ENCODE results near the gene ZNF655. TPM values are rescaled to one million over a fixed set of nuclear protein-coding genes. Genes with fewer than 3 reads are reported as not detected.

Gene ZNF655
- total and polyA plus RNA-seq, 11 donors, result 26.8 to 48.0 (median 32.8) TPM

DNA sequence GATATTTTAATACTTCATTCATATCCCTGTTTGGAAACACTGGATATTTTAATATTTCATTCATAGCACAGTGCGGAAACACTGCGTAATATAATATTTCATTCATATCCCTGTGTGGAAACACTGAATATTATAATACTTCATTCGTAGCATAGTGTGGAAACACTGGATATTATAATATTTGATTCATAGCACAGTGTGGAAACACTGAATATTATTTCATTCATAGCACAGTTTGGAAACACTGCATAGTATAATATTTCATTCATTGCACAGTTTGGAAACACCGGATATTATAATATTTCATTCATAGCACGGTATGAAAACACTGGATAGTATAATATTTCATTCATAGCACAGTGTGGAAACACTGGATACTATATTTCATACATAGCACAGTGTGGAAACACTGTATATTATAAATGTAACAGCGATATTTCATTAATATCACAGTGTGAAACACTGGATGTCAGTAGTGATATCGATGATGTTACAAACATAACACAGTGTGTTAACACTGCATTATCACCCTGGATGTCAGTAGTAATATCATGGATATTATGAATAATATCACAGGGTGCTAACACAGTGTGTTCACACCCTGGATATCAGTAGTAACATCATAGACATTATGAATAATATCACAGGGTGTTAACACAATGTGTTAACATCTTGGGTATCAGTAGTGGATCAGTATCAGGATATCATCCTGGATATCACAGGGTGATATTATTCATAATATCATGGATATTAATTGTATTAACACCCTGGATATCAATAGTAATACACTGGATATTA lies 36.7 kb downstream of the ZNF655 start:
- Histone ChIP-seq H3K4me3 (no peak overlapping the region), H3K27ac (no peak overlapping the region), H3K9me3 (no peaks in the 10 kb centered on the region), H3K4me1 (no peaks in the 10 kb centered on the region), H3K36me3 (no peaks in the 10 kb centered on the region), H3K27me3 (no peaks in the 10 kb centered on the region)
- WGBS, 4 donors, result 80 to 83% (median 80%) methylated on average over 7 of the region's 7 CpGs
- no peak for DNase-seq
- intact Hi-C loops (cut with DNase I), result no loop called here
- no peak for ATAC-seq
- TF ChIP-seq, protein P1, sequence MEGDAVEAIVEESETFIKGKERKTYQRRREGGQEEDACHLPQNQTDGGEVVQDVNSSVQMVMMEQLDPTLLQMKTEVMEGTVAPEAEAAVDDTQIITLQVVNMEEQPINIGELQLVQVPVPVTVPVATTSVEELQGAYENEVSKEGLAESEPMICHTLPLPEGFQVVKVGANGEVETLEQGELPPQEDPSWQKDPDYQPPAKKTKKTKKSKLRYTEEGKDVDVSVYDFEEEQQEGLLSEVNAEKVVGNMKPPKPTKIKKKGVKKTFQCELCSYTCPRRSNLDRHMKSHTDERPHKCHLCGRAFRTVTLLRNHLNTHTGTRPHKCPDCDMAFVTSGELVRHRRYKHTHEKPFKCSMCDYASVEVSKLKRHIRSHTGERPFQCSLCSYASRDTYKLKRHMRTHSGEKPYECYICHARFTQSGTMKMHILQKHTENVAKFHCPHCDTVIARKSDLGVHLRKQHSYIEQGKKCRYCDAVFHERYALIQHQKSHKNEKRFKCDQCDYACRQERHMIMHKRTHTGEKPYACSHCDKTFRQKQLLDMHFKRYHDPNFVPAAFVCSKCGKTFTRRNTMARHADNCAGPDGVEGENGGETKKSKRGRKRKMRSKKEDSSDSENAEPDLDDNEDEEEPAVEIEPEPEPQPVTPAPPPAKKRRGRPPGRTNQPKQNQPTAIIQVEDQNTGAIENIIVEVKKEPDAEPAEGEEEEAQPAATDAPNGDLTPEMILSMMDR (IDR thresholded peaks at IDR 0.05), result no peak
- no peak for TF ChIP-seq POLR2A (IDR thresholded peaks at IDR 0.05)

DNA sequence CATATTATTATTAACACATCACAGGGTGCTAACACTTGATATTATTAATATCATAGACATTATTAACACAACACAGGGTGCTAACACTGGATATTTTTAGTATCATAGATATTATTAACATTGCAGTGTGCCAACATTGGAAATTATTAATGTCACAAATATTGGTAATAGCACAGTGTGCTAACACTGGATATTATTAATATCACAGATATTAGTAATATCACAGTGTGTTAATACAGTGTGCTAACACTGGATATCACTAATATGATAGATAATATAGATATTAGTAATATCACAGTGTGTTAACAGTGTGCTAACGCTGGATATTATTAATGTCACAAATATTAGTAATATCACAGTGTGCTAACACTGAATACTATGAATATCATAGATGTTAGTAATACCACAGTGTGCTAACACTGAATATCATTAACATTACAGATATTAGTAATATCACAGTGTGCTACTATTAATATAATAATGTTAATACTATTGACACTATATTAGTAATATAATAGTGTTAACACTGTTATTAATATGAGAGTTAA lies 38.0 kb downstream of the ZNF655 start:
- no peak overlapping the region for H3K27ac ChIP-seq
- TF ChIP-seq, protein P1 (IDR thresholded peaks at IDR 0.05), result no peak
- no peak for TF ChIP-seq POLR2A (IDR thresholded peaks at IDR 0.05)
- H3K9me3 ChIP-seq, result no peaks in the 10 kb centered on the region
- WGBS, 4 donors, result 86 to 99% (median 90%) methylated on average over 1 of the region's 1 CpG
- no peaks in the 10 kb centered on the region for H3K27me3 ChIP-seq
- ATAC-seq, result no peak
- intact Hi-C loops (cut with DNase I), result no loop called here
- H3K4me3 ChIP-seq, result no peak overlapping the region
- no peaks in the 10 kb centered on the region for H3K36me3 ChIP-seq
- no peak for DNase-seq
- H3K4me1 ChIP-seq, result no peaks in the 10 kb centered on the region

DNA sequence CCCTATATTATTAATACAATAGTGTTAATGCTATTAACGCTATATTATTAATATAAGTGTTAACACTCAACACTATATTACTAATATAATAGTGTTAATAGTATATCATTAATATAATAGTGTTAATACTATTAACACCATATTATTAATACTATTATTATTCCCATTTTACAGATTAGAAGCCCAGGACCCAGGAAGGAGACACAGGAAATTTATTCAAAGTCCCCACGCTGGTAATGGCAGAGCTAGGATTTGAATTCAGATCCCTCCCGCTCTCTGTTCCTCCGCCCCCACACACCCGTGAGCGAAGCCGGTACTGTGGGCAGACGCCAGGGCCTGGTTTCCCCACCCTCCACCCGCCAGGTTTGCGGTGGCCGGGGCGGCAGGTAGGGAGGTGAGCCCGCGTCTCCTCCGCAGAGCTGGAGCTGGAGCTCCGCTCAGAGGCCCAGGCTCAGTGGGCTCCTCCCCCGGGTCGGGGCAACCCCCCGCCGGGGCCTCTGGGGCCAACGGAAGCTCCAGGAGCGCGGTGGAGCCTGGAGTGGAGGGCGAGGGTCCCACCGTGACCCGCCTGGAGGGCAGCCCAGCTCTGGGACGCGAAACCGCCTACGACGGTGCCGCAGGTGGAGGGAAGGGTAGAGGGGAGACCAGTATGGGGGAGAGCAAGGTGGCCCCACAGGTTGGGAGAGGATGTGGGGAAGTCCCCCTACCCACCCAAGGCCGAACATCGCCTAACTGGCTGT lies 39.5 kb downstream of the ZNF655 start, which contains the start of gene TMEM225B:
TMEM225B (plus strand) TSS at position 506 of the 740 bp plus-strand sequence. CDS start 6,122 bp downstream, outside the sequence.
- Histone ChIP-seq H3K27ac (no peak within 1 kb of the TSS), H3K4me3 (no peak within 1 kb of the TSS), H3K9me3 (no peaks in the 10 kb centered on the region), H3K36me3 (no peaks in the 10 kb centered on the region), H3K4me1 (no peaks in the 10 kb centered on the region), H3K27me3 (no peaks in the 10 kb centered on the region)
- DNase-seq (no peak), ATAC-seq (no peak)
- 44 to 69% (median 60%) methylated on average over 12 to 34 of the region's 34 CpGs for WGBS, 4 donors
- intact Hi-C loops (cut with DNase I), result no loop called here
- TF ChIP-seq, protein P1 (IDR thresholded peaks at IDR 0.05), result no peak
- TF ChIP-seq POLR2A (IDR thresholded peaks at IDR 0.05), result no peak

DNA sequence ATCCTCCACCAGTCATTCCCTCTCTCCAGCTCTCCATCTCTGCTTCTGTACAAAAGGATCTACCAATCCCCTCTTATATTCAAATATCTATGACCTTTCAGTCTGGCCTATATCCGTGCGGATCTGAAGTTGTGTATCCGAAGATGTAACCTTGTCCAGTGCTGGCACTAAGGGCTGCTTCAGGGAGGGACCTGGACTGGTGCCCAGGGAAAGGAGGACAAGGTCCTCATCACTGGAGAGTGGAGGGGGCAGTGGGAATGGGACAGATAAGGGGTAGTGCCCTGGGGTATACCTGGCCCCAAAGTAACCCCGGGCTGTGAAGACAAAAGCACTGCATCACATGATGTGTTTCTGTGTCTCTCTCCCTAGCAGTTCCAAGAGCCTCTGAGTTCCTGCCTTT lies 41.4 kb downstream of the ZNF655 start:
- TF ChIP-seq, protein P1 (IDR thresholded peaks at IDR 0.05), result no peak
- TF ChIP-seq POLR2A (IDR thresholded peaks at IDR 0.05), result no peak
- intact Hi-C loops (cut with DNase I), result no loop called here
- DNase-seq, result no peak
- no peak overlapping the region for H3K27ac ChIP-seq
- H3K4me3 ChIP-seq, result no peak overlapping the region
- no peaks in the 10 kb centered on the region for H3K9me3 ChIP-seq
- no peaks in the 10 kb centered on the region for H3K36me3 ChIP-seq
- WGBS, 4 donors, result 74 to 81% (median 77%) methylated on average over 4 of the region's 4 CpGs
- no peaks in the 10 kb centered on the region for H3K4me1 ChIP-seq
- ATAC-seq, result no peak
- H3K27me3 ChIP-seq, result no peaks in the 10 kb centered on the region

All from heart left ventricle (tissue), 16 donors.